GM18498 (cell line): ENCODE results near the gene EIF2A.
A peak's percentile ranks its signal among the peaks of the same experiment; 100 is the strongest.
"Not testable (repeated sequence)": the region's sequence is repeated elsewhere in the genome, so short reads cannot be mapped to it uniquely, and the experiment has no call there.

Experiments used
- ATAC-seq: cut with Tn5 transposase; IDR thresholded peaks from one replicate; pipeline ENCODE4 v1.9.1; 2021; ENCODE audit warnings: mild to moderate bottlenecking, moderate library complexity; ENCODE audit not compliant: unreplicated experiment

Gene EIF2A

DNA sequence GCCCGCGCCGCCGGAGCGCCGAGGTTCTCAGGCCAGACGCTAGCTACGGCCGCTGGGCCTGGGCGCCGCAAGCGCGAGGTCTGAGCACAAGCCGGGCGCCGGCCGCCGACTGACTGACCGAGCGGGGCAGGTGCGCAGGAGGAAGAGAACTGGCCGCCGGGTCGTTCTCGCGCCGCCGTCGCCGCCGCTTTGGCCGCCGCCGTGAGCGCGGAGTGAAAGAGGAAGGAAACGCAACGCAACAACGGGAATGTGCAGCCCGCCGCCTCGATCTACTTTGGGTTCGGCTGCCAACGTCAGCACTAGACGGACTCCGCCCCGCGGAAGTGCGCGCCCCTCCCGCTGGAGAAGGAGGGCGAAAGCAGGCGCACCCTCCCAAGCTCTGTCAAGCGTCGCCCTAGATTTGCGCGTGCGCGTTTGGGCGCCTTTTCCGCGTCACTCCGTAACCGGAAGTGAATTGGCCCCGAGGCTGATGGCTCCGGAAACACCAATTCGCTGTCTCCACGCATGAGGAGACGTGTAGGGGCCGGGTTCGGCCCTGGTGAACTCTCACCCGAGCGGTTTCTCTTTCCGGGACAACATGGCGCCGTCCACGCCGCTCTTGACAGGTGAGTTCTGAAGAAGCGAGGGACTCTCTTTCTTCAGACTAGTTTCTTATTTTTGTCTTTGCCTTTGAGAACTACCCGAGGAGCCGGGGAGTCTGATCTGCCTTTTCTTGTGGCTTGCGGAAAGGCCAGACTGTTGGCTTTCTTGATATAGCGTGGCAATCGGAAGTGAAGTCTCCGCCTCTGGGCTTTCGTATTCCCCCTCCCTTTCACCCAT, at the start of gene EIF2A, which contains the start of gene SERP1:
TSS of gene EIF2A (plus strand) at position 562 of the 819 bp plus-strand sequence. CDS start at position 578, 16 bp downstream.
TSS of gene SERP1 (minus strand) at position 271 of the 819 bp plus-strand sequence. CDS start 361 bp downstream, outside the sequence.
- ATAC-seq: peak; percentile 92

DNA sequence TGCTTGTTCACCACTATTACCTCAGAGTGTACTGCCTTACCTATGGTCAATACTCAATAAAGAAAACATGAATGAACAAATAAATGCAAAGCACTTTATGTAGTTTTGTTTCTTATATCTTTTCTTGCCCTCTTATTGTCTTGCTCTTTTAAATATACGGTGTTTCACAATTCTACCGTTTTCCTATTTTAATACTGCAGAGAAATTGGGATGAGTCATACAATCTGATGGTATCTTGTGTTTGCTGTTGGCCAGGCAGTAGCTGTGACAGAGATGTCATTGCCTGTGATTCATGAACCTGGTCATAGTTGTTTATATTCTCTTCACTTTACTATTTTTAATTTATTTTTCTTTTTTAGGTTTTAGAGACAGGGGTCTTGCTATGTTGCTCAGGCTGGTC, 48.6 kb upstream of the EIF2A start:
- ATAC-seq: no peak

DNA sequence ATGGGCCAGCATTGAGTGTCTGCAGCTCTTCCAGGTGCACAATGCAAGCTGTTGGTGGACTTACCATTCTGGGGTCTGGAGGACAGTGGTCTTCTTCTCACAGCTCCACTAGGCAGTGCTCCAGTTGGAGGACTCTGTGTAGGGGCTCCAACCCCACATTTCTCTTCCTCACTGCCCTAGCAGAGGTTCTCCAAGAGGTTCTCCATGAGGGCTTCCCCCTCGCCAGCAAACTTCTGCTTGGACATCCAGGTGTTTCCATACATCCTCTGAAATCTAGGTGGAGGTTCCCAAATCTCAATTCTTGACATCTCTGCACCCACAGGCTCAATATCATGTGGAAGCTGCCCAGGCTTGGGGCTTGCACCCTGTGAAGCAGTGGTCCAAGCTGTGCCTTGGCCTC, 45.6 kb upstream of the EIF2A start:
- not testable (repeated sequence) for ATAC-seq

DNA sequence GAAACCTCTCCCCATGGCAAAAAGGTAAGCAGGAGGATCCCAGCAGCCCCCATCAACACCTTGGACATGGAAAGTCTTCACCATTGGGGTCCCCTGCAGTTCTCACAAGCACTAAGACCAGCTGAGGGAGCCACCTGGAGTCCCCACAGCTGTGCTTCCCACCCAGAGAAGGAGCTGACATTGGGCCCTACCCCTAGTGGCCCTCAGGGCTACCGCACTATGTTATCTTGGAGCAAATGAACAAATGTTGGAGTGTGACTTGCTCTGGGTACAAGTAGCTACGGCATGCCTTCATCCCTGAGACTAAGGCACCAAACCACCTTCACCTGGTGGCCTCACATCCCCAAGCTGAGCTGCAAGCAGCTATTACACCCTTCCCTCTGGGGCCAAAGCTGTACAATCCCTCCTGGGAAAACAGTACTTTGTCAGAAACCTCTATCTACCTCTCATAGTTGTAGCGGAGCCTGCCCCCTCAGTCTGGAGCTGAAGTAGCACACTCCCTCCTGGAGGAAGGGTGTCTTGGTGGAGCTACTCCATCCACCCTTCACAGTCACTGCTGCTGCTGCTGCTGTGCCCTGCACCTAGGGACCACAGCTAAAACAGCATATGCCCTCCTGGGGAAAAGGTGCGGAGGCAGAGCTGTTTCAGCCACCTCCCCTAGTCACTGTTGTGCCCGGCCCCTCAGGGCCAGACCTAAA, 43.0 kb upstream of the EIF2A start:
- no peak for ATAC-seq

DNA sequence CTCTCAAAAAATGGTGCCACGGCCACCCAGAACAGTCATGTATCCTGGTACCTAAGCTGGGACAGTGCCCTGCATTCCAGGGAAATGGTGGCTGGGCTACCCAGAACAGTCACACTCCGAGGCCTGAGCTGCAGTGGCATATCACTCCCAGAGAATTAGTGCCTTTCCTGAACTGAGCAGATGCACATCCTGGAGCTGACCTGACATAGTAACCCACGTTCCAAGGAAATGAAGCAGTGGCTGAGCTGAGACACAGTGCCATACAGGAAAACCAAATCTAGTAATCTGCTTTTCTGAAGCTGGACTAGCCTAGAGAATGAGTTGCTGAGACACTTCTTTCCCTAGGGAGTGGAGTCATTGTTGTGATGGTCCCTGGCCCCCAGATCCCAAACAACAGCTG, 42.1 kb upstream of the EIF2A start:
- no peak for ATAC-seq

DNA sequence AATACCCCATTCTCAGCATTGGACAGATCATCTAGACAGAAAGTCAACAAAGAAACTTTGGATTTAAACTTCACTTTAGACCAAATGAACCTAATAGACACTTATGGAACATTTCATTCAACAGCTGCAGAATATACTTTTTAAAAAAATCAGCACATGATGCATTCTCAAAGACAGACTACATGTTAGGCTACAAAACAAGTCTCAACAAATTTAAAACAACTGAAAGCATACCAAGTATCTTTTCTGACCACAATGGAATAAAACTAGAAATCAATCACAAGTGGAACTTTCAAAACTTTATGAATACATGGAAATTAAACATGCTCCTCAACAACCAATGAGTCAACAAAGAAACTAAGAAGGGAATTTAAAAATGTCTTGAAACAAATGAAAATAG, 38.2 kb upstream of the EIF2A start:
- no peak for ATAC-seq

DNA sequence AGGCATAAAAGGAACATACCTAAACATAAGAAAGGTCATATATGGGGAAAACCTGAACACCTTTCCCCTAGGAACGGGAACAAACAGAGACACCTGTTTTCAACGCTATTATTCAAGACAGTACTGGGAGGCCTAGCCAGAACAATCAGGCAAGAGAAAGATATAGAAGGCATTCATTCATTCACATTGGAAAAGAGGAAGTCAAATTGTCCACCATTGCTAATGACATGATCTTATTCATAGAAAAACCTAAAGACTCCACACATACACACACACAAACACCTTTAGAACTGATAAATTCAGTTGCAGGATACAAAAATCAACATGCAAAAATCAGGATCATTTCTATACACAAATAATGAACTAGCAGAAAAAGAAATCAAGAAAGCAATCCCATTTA, 36.8 kb upstream of the EIF2A start:
- no peak for ATAC-seq

DNA sequence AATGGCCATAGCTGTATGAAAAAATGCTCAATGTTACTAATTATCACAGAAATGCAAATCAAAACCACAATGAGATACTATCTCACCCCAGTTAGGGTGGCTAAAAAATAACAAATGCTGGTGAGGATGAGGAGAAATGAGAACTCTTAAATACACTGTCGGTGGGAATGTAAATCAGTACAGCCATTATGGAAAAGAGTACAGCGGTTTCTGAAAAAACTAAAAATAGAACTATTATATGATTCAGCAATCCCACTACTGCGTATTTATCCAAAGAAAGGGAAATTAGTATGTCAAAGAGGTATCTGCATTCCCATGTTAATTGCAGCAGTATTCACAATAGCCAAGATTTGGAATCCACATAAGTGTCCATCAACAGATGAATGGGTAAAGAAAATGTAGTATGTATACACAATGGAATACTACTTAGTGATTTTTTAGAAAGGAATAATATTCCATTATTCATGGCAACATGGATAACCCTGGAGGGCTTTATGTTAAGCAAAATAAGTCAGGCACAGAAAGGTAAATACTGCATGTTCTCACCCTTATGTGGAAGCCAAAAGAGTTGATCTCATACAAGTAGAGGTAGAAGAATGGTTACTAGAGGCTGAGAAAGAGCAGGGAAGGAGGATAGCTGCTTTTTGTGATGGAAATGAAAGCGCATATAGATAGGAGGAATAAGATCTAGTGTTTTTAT, 35.3 kb upstream of the EIF2A start:
- no peak for ATAC-seq

DNA sequence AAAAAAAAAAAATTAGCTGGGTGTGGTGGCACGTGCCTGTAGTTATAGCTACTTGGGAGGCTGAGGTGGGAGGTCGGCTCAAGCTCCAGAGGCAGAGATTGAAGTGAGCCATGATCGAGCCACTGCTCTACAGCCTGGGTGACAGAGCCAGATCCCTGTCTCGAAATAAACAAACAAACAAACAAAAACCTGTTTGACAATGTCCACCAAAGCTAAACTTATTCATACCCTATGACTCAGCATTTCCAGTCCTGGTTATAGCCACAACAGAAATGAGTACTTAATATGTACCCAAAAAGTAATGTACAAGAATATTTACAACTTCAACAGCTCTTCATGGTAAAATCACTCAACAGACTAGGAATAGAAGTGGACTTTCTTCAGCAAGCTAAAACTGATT, 31.4 kb upstream of the EIF2A start:
- no peak for ATAC-seq

DNA sequence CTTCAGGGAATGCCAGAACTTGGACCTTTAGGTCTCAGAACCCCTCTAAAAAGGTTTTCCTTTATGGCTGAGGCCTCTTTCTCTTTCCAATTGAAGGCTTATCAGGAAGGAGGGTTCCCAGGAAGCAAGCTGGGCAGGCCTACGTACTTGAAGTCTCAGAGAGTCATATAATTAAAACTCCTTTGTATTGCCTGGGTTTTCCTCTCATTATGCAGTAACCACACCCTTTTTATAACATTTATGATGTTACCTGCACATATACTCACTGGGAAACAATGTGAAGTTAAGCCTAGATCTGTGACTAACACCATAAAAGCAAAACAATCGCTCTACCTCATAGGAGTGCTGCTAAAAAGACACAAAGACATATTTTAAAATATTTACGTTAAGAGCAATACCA, 27.6 kb upstream of the EIF2A start:
- ATAC-seq: no peak

DNA sequence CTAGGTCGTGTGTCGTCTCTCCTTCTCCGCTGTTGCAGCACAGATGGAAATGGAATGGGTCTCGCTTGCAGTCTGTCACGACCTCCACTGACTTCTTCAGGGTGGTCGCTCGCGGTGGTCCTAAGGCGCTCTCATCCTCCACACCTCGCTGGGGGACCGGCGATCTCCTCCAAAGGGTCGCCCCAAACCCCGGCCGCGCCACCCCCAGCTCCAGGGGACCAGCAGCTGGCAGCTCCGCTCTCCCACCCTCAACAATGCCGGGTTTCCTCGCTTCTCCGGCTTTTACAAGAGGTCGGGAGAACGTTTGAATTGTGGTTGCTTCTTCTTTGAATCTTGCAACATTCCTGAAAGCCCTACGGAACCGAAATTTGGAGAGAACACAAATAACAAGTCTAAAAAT, 26.2 kb upstream of the EIF2A start:
- ATAC-seq: no peak

DNA sequence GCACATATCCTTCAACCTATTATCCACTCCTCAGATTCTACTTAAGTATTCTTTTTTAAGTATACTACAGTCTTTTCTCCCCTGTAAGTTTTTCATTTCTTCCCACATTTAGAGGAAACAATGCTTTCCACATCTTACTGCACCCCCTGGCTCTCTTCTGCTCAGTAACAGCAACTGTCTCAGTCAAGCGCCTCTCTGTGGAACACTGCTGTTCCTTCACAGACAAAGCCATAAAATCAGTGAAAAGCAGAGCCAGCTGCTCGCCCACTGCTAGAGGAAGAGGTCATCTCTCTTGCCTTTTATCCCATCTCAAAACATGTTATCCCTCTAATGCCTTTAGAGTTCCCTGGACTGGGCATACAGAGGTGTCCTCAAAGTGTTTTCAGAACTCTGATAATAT, 25.1 kb upstream of the EIF2A start:
- no peak for ATAC-seq

DNA sequence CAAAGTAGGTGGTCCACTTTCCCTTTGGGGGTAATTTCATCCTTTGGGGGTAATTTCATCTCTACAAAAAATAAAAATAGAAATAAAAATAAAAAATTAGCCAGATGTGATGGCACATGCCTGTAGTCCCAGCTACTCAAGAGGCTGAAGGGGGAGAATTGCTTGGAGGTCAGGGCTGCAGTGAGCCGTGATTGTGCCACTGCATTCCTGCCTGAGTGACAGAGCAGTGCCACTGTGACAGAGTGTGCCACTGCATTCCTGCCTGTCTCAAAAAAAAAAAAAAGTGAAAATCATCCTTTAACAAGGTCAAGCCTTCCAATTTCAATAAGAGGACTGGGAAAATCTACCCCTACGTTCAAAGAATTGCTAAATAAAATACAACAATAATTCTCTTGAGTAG, 23.0 kb upstream of the EIF2A start:
- no peak for ATAC-seq

DNA sequence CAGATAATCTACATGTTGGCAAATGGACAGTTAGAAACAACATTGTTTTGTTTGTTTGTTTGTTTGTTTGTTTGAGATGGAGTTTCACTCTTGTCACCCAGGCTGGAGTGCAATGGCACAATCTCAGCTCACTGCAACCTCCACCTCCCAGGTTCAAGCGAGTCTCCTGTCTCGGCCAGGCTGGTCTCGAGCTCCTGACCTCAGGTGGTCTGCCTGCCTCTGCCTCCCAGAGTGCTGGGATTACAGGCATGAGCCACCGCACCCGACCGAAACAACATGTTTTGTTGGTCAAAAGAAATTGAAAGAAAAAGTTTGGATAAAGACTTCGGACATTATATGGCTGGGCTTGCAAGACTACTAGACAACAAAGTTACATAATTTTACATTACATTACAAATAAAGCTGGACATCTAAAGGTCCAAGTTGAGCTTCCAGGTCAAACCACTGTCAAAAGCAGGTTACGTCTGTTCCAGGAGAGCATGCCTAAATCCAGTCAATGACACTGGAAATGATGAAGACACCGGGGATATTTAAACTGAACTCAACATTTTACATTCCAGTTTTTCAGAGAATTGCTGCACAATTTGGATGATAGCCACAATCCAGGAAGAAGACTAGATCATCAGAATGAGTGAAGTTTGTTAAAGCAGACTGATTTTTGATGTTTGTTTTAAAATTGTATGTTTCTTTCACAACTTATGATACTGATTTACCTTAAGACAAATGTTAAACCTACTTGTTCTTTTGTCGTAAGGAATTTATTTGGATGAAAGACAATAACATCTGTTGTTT, 18.9 kb upstream of the EIF2A start:
- no peak for ATAC-seq

DNA sequence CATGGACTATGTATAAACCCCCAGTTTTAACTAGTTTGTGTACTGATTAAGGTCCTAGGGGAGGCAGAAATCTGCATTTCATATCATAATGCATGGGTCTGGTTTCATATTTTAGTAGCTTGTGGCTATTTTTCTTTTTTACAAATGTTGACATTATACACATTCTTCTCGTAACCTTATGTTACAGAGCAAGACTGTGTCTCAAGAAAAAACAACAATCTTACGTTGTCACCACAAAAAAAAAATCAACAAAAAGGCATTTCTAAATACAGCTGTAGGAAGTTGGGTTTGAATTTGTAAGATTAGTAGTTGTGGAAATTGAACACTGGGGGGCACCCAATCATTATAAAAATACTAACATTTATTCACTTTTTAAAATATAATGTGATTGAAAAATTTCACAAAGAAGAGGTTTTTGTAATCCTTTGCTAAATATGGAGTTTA, 18.2 kb upstream of the EIF2A start:
- no peak for ATAC-seq

DNA sequence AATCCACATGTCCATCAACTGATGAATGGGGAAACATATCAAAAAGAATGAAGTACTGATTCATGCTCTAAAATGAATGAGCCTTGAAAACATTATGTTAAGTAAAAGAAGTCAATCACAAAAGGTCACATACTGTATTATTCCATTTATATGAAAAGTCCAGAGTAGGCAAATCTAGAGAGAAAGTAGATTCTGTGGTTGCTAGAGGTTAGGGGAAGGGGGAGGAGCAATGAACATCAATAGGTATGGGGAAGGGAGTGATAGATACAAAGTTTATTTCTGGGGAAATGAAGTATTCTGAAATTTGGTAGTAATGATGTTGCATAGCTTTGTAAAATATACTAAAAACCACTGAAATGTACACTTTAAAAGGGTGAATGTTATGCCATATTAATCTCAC, 14.8 kb upstream of the EIF2A start:
- ATAC-seq: no peak

DNA sequence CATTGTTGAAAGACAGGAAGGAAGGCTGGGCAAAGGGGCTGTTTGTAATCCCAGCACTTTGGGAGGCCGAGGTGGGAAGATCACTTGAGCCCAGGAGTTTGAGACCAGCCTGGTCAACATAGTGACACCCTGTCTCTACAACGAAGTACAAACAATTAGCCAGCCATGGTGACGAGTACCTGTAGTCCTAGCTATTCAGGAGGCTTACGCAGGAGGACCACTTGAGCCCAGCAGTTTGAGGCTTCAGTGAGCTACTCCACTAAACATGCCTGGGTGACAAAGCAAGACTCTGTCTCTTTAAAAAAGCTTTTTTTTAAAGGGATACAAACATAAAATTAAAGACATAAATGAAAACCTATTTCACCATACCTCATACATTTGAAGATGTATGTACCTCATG, 11.4 kb upstream of the EIF2A start:
- no peak for ATAC-seq

DNA sequence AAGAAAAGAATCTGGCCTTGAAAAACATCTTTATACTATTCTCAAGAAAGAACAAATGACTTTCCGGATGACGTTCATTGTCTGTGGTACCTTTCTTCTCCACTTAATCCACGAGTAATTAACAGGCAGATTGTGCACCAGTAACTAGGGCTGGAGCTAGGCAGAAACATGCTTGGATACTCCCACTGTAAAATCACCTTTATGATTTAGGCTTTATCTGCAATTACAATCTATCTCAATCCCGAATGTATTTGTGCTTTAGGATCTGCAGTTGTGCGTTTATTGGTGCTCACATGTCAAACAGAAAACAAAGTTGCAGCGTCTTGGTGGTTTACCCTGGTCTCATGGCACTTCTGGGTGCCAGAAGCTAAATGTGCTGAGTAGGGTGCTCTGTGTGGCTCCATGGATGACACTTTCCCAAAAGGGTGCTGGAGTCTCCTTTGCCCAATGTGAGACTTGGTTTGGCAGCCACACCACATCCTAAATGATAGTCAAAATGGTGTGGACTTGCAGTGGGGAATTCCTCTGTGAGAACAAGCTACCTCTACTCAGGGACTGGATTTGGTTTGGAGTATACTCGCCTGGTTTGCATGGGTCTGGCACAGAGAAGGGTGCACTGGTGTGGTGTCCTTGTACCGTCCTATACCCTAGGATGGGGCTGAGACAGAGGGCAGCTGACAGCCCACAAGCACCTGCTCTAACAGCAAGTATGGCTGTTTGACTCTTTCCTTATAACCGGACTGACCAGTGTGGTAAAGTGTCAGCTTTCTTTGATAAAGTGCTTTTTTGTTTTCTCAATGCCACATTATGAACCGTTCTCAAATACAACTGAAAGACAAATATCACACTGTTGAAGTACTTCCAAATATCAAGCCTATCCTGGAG, 8.0 kb upstream of the EIF2A start:
- ATAC-seq: no peak

DNA sequence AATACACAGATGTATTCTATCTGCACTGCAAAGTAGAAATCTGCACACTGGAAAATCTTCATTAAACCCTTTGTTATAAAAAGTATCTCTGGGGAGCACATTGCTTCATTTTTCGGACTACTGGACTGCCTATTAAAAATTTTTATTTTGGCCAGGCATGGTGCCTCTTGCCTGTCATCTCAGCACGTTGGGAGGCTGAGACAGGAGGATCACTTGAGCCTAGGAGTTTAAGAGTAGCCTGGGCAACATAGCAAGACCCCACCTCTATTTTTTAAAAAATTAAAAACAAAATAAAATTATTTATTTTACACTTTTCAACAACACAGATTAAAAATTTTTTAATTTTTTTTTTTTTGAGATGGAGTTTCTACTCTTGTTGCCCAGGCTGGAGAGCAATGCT, 6.3 kb upstream of the EIF2A start:
- ATAC-seq: no peak

DNA sequence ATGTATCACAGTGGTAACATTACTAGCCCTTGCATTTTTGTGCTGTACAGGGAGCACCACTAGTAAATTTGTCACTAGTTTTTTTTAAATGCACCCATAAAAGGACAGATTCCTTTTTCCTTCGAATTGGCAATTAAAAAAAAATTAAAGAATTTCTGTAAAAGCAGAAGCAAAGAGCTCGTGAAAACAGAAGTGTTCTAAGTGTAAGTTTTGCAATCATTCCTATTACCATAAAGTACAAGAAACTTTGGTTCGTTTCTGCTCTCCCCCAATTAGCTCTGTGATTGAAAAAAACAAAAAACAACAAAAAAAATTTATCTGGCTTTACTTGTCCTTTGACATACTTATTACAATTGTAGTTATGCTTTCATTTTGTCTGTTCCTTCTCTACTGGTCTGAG, 5.6 kb upstream of the EIF2A start:
- ATAC-seq: no peak
